DOHH2 (cell line): ENCODE data around the gene CAMKV.

Experiments
- H3F3A ChIP-seq: fragments of 200-600 bp; sonication (generic), shearing (Covaris generic); 2 replicates; pipeline ENCODE4 v1.6.0; 2016; ENCODE audit warnings: antibody characterized with exemption, mild to moderate bottlenecking; ENCODE audit not compliant: control insufficient read depth, insufficient read depth
- H3K27ac ChIP-seq: fragments of 200-600 bp; sonication (generic); 2 replicates; pipeline ENCODE4 v1.5.1; 2014; ENCODE audit warnings: low read depth, mild to moderate bottlenecking, low read length, moderate library complexity
- H3K27me3 ChIP-seq: fragments of 200-600 bp; sonication (generic); 2 replicates; pipeline ENCODE4 v1.6.1; 2014; ENCODE audit warnings: mild to moderate bottlenecking, low read length, mixed read lengths; ENCODE audit not compliant: control insufficient read depth
- H3K36me3 ChIP-seq: fragments of 200-600 bp; sonication (generic); 2 replicates; pipeline ENCODE4 v1.6.1; 2014; ENCODE audit warnings: mild to moderate bottlenecking, low read length, moderate library complexity, mixed read lengths; ENCODE audit not compliant: control insufficient read depth
- H3K4me1 ChIP-seq: fragments of 200-600 bp; sonication (generic); 2 replicates; pipeline ENCODE4 v1.6.1; 2014; ENCODE audit warnings: mild to moderate bottlenecking, low read length, mixed read lengths; ENCODE audit not compliant: control insufficient read depth
- H3K4me2 ChIP-seq: fragments of 200-600 bp; sonication (generic); 2 replicates; pipeline ENCODE4 v1.6.0; 2014; ENCODE audit warnings: mild to moderate bottlenecking, low read length, moderate library complexity
- H3K4me3 ChIP-seq: fragments of 200-600 bp; sonication (generic); 2 replicates; pipeline ENCODE4 v1.5.1; 2014; ENCODE audit warnings: mild to moderate bottlenecking, low read length, mixed read lengths
- H3K79me2 ChIP-seq: fragments of 200-600 bp; sonication (generic); 2 replicates; pipeline ENCODE4 v1.6.1; 2014; ENCODE audit warnings: mild to moderate bottlenecking, low read length, mixed read lengths; ENCODE audit not compliant: control insufficient read depth
- H3K9me2 ChIP-seq: fragments of 200-600 bp; sonication (generic); replicated peaks from 2 replicates; pipeline ENCODE4 v1.6.1; 2014; ENCODE audit warnings: mild to moderate bottlenecking, low read length, mixed read lengths; ENCODE audit not compliant: control insufficient read depth
- H3K9me3 ChIP-seq: fragments of 200-600 bp; sonication (generic); 2 replicates; pipeline ENCODE4 v1.6.1; 2014; ENCODE audit warnings: antibody characterized with exemption, low read length, mixed read lengths; ENCODE audit not compliant: control insufficient read depth, insufficient read depth
- H4K20me1 ChIP-seq: fragments of 200-600 bp; sonication (generic); 2 replicates; pipeline ENCODE4 v1.6.0; 2014; ENCODE audit warnings: low read depth, mild to moderate bottlenecking, antibody characterized with exemption, low read length, moderate library complexity; ENCODE audit not compliant: control insufficient read depth, insufficient read depth
- EZH2phosphoT487 ChIP-seq: fragments of 200-600 bp; sonication (generic); IDR thresholded peaks from 2 replicates; pipeline ENCODE4 v1.6.1; 2017; ENCODE audit warnings: borderline replicate concordance, mild to moderate bottlenecking, antibody characterized with exemption, low read length, moderate library complexity, mixed read lengths
- TF ChIP-seq, protein P1 (sequence below): fragments of 200-600 bp; sonication (generic); IDR thresholded peaks from one replicate; pipeline ENCODE4 v1.5.1; 2014; ENCODE audit warnings: antibody characterized with exemption, mild to moderate bottlenecking, low read depth, low read length; ENCODE audit not compliant: poor library complexity, severe bottlenecking

CAMKV gene

DNA sequence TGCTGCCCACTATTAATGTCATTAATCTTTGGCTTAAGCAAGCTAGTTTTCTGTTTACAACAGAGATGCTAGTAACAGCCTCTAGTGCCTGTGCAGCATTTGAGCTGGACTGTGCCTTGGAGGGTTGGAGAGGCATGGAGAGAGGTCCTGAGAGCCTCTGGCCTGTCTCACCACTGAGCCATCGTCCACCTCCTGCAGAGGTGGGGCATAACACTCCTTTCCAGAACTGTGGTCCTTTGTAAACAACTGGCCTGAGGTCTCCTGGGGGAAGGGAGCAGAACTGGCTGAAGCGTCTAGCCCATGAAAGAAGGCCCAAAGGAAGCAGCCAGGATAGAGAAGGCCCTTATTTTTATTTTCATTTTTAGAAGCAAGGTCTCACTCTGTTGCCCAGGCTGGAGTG, 10.0 kb upstream of the CAMKV start:
- no peaks in the 10 kb centered on the region for H3K79me2 ChIP-seq
- no peaks in the 10 kb centered on the region for H3K9me3 ChIP-seq
- peaks cover 25% of the 10 kb centered on the region for H3K4me1 ChIP-seq
- H3K4me2 ChIP-seq: no peak overlapping the region
- no peaks in the 10 kb centered on the region for H3K27me3 ChIP-seq
- no peaks in the 10 kb centered on the region for H3F3A ChIP-seq
- no peaks in the 10 kb centered on the region for H3K9me2 ChIP-seq
- H3K27ac ChIP-seq: no peak overlapping the region
- no peaks in the 10 kb centered on the region; the same call in 1 of the 2 replicates for H4K20me1 ChIP-seq
- H3K4me3 ChIP-seq: no peak overlapping the region
- H3K36me3 ChIP-seq: no peaks in the 10 kb centered on the region
- TF ChIP-seq EZH2phosphoT487: no peak
- TF ChIP-seq, protein P1, sequence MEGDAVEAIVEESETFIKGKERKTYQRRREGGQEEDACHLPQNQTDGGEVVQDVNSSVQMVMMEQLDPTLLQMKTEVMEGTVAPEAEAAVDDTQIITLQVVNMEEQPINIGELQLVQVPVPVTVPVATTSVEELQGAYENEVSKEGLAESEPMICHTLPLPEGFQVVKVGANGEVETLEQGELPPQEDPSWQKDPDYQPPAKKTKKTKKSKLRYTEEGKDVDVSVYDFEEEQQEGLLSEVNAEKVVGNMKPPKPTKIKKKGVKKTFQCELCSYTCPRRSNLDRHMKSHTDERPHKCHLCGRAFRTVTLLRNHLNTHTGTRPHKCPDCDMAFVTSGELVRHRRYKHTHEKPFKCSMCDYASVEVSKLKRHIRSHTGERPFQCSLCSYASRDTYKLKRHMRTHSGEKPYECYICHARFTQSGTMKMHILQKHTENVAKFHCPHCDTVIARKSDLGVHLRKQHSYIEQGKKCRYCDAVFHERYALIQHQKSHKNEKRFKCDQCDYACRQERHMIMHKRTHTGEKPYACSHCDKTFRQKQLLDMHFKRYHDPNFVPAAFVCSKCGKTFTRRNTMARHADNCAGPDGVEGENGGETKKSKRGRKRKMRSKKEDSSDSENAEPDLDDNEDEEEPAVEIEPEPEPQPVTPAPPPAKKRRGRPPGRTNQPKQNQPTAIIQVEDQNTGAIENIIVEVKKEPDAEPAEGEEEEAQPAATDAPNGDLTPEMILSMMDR: no peak

DNA sequence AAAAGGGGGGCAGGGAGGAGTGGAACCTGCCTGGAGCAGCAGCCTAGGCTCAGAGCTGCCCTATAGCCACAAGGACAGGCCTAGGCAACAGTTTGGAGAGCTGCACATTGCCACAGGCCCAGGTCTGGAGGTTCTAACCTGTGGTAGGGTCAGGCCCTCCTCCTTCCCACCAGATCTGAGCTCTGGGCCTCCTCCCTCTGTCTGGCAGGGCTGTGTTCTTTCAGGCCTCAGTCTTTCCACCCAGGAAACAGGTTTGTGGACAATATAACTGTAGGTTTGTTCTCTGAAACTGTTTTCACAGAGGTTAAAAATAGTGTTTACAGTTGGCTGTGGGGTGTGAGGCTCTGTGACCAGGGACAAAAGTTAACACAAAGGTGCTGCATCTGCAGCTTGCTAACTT, 9.0 kb upstream of the CAMKV start:
- no peak overlapping the region for H3K4me3 ChIP-seq

DNA sequence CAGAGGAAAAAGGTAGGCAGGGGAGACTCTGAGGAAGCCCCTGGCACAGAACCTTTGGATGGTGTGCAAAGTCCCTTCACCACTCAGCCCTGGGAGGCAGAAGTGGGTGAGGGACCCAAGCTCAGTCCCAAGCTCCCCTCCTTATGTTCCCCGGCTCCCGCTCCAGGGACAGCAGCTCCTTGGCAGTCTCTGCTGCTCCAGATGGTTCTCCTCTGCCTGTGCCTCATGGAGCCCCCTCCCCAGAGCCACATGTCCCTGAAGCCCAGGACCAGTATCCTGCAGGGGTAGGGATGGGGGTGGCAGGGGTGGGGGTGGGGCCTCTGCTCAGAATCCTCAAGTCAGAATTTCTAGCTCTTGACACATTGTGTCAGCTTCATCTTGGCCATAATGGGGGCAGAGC, 8.0 kb upstream of the CAMKV start:
- Histone ChIP-seq H3K4me1 (peaks cover 25% of the 10 kb centered on the region), H3K27ac (no peak overlapping the region), H3K9me2 (no peaks in the 10 kb centered on the region), H3K4me2 (no peak overlapping the region), H3K4me3 (no peak overlapping the region), H3F3A (no peaks in the 10 kb centered on the region), H3K9me3 (no peaks in the 10 kb centered on the region), H3K36me3 (no peaks in the 10 kb centered on the region), H3K27me3 (no peaks in the 10 kb centered on the region), H4K20me1 (no peaks in the 10 kb centered on the region; the same call in 1 of the 2 replicates), H3K79me2 (no peaks in the 10 kb centered on the region)
- TF ChIP-seq, protein P1: no peak
- TF ChIP-seq EZH2phosphoT487: no peak

More for the DNA sequence above, 9.0 kb upstream of the CAMKV start:
- TF ChIP-seq EZH2phosphoT487: no peak
- TF ChIP-seq, protein P1: no peak
- no peaks in the 10 kb centered on the region for H3K79me2 ChIP-seq
- no peaks in the 10 kb centered on the region for H3K9me2 ChIP-seq
- peaks cover 25% of the 10 kb centered on the region for H3K4me1 ChIP-seq
- no peak overlapping the region for H3K4me2 ChIP-seq
- no peaks in the 10 kb centered on the region for H3K36me3 ChIP-seq
- H3K27me3 ChIP-seq: no peaks in the 10 kb centered on the region
- no peaks in the 10 kb centered on the region; the same call in 1 of the 2 replicates for H4K20me1 ChIP-seq
- no peaks in the 10 kb centered on the region for H3K9me3 ChIP-seq
- no peaks in the 10 kb centered on the region for H3F3A ChIP-seq
- no peak overlapping the region for H3K27ac ChIP-seq
